Skeletal muscle tissue (tissue), 4 donors: ENCODE results near the gene IL2RA. TPM values are rescaled to one million over a fixed set of nuclear protein-coding genes. Genes with fewer than 3 reads are reported as not detected.

Source experiments
- H3K27ac ChIP-seq: one replicate; pipeline ENCODE4 v1.7.0; 2013; ENCODE audit warnings: mild to moderate bottlenecking, low read depth, low read length, inconsistent platforms
- H3K27me3 ChIP-seq, 3 donors: one replicate each; pipeline ENCODE4 v1.7.0; 2013; ENCODE audit warnings: low read length in 3 of 3; ENCODE audit not compliant: control insufficient read depth in 3 of 3, insufficient read depth in 3 of 3
- H3K36me3 ChIP-seq, 3 donors: one replicate each; pipeline ENCODE4 v1.7.0; 2013; ENCODE audit warnings: low read length in 3 of 3; ENCODE audit not compliant: control insufficient read depth in 3 of 3, insufficient read depth in 3 of 3
- H3K4me1 ChIP-seq, 3 donors: one replicate each; pipeline ENCODE4 v1.7.0; 2013; ENCODE audit warnings: low read length in 3 of 3, mild to moderate bottlenecking in 3 of 3; ENCODE audit not compliant: control insufficient read depth in 3 of 3, insufficient read depth in 3 of 3
- H3K4me3 ChIP-seq, 3 donors: one replicate each; pipeline ENCODE4 v1.7.0; 2013; ENCODE audit warnings: low read length in 3 of 3
- H3K9ac ChIP-seq, 3 donors: one replicate each; pipeline ENCODE4 v1.7.0; 2013; ENCODE audit warnings: low read length in 3 of 3, mild to moderate bottlenecking in 3 of 3, moderate library complexity in 2 of 3, low read depth in 1 of 3
- H3K9me3 ChIP-seq, 3 donors: one replicate each; pipeline ENCODE4 v1.7.0; 2013; ENCODE audit warnings: low read length in 3 of 3; ENCODE audit not compliant: control insufficient read depth in 3 of 3
- total RNA-seq: library from RNA; depleted of rRNA; stranded (reverse); fragments of >200 nt; gene quantifications from one replicate; pipeline ENCODE4 v1.2.3, GENCODE V29; 2014
- donor health status: Osteomylitis.

The IL2RA gene
- total RNA-seq, 1 donor from 2014 or later = not detected

DNA sequence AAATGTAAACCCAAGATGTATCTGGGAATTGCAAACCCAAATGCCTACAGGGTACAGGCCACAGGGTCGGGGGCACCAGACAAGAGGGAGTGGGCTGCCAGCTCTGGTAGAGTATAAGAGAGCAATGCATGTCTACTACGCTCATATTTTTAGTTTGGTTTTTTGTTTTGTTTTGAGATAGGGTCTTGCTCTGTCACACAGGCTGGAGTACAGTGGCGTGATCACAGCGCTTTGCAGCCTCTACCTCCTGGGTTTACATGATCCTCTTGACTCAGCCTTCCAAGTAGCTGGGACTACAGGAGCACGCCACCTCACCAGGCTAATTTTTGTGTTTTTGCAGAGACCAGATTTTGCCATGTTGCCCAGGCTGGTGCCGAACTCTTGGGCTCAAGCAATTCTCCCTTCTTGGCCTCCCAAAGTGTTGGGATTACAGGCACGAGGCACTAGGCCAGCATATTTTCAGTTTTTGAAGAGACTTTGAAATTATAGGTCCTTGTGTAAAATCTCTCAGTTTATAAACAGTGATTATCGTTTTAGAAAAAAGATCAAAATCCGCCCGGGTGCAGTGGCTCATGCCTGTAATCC lies 73.7 kb downstream of the IL2RA start:
- Histone ChIP-seq H3K9ac (no peak overlapping the region), H3K36me3 (no peaks in the 10 kb centered on the region), H3K4me3 (no peak overlapping the region), H3K4me1 (peaks cover 0 to 6% (median 0%) of the 10 kb centered on the region in 3 donors), H3K9me3 (peaks cover 0 to 4% (median 0%) of the 10 kb centered on the region in 3 donors), H3K27ac (no peak overlapping the region), H3K27me3 (no peaks in the 10 kb centered on the region)

DNA sequence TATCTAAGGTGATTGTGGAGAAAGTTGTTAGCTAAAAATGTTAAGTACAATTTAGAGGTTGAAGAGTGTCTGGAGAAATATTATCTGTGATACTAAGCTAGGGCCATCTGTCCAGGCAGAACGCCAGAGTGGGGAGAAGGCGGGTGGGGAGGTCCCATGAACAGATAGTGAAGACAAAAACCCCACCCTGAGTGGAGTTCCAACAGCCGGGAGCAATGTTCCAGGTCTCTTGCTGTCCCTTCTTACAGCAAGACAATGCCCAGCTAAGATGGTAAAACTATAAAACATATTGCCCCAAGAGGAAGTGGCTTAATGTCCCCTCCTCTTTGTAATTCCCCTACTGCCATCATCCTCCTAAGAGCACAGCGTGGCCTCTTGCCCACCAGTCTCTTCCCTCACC lies 74.4 kb downstream of the IL2RA start:
- Histone ChIP-seq H3K4me1 (peaks cover 0 to 6% (median 0%) of the 10 kb centered on the region in 3 donors), H3K9me3 (peaks cover 0 to 4% (median 0%) of the 10 kb centered on the region in 3 donors), H3K9ac (no peak overlapping the region), H3K27ac (no peak overlapping the region), H3K27me3 (no peaks in the 10 kb centered on the region), H3K4me3 (no peak overlapping the region), H3K36me3 (no peaks in the 10 kb centered on the region)

DNA sequence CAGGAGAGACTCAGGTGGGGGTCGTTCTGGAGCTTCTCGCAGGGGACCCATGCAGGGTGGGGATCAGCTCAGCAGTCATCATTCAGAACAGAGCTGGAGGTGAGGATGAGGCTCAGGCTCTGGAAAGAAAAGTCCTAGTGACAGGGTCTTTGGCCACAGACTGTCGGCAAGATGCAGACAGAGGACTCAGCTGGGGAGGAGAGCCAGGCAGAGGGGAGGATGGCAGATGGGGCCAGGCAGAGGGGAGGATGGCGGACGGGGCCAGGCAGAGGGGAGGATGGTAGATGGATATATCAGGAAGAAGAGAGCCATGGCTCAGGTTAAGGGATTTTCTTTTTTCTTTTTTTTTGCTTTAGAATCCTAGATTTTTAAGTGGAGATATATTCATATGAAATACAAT lies 77.1 kb downstream of the IL2RA start:
- Histone ChIP-seq H3K27ac (no peak overlapping the region), H3K4me1 (peaks cover 0 to 6% (median 0%) of the 10 kb centered on the region in 3 donors), H3K9ac (no peak overlapping the region), H3K4me3 (no peak overlapping the region), H3K36me3 (no peaks in the 10 kb centered on the region), H3K27me3 (no peaks in the 10 kb centered on the region), H3K9me3 (peaks cover 0 to 2% (median 0%) of the 10 kb centered on the region in 3 donors)

DNA sequence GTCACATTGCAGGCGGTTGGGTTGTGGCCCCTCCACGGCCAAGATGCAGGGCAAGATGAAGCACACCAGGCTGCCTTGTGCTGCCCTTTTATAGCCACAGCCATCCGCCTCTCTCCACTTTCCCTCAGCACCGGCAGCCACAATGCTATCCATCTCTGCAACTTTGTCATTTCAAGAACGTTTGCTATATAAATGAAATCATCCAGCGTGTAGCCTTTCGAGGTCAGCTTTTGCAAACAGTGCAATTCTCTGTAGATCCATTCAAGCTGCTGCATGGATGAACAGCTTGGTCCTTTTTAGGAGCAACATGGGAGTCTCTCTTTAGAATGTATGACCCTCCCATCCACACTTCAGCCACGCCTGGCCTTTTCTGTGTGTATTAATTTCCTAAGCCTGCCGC lies 78.4 kb downstream of the IL2RA start:
- H3K27me3 ChIP-seq = no peaks in the 10 kb centered on the region
- no peak overlapping the region for H3K9ac ChIP-seq
- peaks cover 0 to 6% (median 0%) of the 10 kb centered on the region in 3 donors for H3K4me1 ChIP-seq
- no peak overlapping the region for H3K4me3 ChIP-seq
- H3K36me3 ChIP-seq = no peaks in the 10 kb centered on the region
- peaks cover 0 to 2% (median 0%) of the 10 kb centered on the region in 3 donors for H3K9me3 ChIP-seq
- H3K27ac ChIP-seq = no peak overlapping the region

DNA sequence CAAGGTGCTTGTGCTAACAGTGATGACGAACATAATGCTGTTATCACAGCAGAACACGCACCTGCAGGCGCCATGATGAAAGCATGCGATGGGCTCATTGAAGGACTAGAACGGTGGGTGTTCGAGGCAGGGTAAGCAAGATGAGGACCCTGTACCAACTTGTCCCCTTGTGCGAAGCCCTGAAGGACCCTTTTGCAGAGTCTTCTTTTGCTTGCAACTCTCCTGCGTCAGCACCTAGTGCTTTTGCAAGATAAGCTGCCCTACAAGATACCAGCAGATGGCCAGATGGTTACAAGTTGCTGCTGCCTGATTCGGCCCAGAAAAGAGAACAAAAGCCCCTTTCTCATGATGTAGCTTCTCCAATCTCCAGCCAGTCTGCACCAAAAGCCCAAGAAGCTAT lies 80.6 kb downstream of the IL2RA start:
- no peaks in the 10 kb centered on the region for H3K36me3 ChIP-seq
- H3K27me3 ChIP-seq = no peaks in the 10 kb centered on the region
- peaks cover 0 to 4% (median 3%) of the 10 kb centered on the region in 3 donors for H3K4me1 ChIP-seq
- peaks cover 0 to 2% (median 0%) of the 10 kb centered on the region in 3 donors for H3K9me3 ChIP-seq
- H3K9ac ChIP-seq = no peak overlapping the region
- H3K27ac ChIP-seq = no peak overlapping the region
- H3K4me3 ChIP-seq = no peak overlapping the region

DNA sequence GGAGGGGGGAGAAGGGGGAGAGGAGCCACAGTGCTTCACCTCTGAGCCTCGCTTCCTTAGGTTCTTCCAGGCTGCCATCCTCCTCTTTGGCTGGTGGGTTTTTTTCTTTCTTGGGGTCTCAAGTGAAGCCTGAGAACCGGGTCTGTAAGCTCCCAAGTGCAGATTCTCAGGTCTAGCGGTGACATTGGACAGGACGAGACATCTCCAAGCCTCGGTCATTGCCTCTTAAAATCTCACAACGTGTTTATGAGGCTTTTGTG lies 84.0 kb downstream of the IL2RA start:
- H3K27ac ChIP-seq = peak overlapping the region; percentile 94
- peak overlapping the region; percentile 77 to 98 (median 97) for H3K4me3 ChIP-seq

DNA sequence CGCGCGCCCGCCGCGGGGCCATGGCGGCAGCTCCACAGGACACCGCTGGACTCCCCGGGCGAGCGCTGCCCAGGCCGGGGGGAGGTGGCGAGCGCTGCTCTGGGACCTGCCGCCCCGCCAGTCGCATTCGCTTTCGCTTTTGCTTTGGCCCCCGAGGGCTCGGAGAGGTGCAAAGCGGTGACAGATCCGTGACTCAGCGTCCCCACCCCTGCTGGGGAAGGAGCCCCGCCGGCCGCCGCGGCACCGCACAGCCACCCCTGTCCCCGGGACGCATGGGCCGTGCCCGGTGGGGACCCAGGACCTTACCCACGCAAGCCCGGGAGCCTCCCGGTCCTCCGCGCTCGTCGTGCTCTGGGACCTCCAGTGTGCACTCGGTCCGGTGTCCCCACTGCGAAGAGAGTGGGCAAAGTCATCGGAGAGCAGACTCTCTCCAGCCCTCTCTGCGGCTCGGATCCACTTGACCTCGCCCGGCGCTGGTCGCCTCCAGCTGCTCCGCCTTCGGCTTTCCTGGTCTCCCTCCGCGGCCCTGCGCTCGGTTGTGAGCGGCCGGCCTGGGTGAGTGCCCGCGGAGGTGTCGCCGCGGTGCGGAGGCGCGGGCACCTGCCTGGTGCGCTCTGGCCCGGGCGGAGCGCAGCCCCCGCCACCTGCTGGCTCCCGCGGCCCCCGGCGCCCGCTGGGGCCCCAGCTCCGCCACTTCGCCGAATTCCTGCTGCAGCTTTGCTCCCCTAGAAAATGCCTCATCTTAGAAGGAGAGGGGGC lies 84.5 kb downstream of the IL2RA start, which contains the start of gene IL15RA:
TSS of gene IL15RA (minus strand) at position 73 of the 759 bp plus-strand sequence. CDS start at position 22, 51 bp downstream.
- no peaks in the 10 kb centered on the region for H3K9me3 ChIP-seq
- peak within 1 kb of the TSS; percentile 83 to 98 (median 97) for H3K4me3 ChIP-seq
- peaks cover 4 to 12% (median 9%) of the 10 kb centered on the region in 3 donors for H3K4me1 ChIP-seq
- no peaks in the 10 kb centered on the region for H3K36me3 ChIP-seq
- H3K27me3 ChIP-seq = no peaks in the 10 kb centered on the region
- H3K27ac ChIP-seq = peak within 1 kb of the TSS; percentile 94
- peak within 1 kb of the TSS; percentile 89 to 98 (median 96) for H3K9ac ChIP-seq

More for the DNA sequence above, 84.0 kb downstream of the IL2RA start:
- Histone ChIP-seq H3K27me3 (no peaks in the 10 kb centered on the region), H3K4me1 (peaks cover 4 to 12% (median 9%) of the 10 kb centered on the region in 3 donors), H3K9ac (peak overlapping the region; percentile 89 to 98 (median 96)), H3K36me3 (no peaks in the 10 kb centered on the region), H3K9me3 (no peaks in the 10 kb centered on the region)

DNA sequence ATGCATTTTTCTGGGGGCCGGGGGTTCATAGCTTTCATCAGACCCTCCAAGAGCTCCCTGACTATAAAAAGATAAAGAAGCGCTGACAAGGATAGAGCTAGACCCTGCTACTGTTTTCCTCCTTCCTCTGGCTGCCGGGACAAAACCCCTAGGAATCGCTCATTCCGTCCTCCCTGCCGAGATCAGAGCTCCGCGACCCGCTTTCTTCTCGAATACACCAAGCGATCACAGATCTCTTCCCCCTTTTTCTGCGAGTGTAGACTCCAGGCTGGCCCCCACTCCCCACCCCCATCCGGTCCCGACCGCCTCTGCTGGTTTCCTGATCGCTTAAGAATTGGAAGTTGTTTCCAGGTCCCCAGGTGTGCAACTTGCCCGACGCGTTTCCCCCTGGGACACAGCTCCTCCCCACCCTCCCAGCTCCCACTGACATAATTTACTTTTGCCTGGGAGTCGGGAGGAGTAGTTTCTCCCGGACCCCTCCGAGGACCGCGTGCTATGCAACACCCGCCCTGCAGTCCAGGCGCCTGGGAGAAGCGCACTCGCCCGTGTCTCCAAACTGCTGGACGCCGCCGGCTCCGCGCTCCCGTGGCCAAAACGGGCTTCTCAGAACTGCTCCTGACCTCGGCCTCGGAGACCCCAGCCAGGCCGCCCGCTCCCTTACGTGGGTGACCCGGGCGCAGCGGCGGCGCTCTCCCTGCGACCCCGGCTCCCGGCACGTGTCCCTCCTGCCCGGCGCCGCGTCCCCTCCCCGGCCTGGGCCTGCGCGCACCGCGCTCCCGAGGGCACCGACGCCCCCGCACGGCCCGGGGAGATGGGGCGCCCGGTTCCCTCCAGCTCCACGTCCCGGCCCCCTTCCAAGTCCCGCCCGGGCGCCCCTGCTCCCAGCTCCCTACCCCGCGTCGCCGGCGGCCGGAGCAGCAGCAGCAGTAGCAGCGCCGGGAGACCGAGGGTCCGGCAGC lies 85.4 kb downstream of the IL2RA start:
- Histone ChIP-seq H3K27ac (peak overlapping the region; percentile 94), H3K9me3 (no peaks in the 10 kb centered on the region), H3K36me3 (no peaks in the 10 kb centered on the region), H3K4me3 (peak overlapping the region; percentile 83 to 98 (median 97)), H3K27me3 (no peaks in the 10 kb centered on the region), H3K4me1 (peaks cover 4 to 15% (median 9%) of the 10 kb centered on the region in 3 donors), H3K9ac (peak overlapping the region; percentile 89 to 98 (median 96))

DNA sequence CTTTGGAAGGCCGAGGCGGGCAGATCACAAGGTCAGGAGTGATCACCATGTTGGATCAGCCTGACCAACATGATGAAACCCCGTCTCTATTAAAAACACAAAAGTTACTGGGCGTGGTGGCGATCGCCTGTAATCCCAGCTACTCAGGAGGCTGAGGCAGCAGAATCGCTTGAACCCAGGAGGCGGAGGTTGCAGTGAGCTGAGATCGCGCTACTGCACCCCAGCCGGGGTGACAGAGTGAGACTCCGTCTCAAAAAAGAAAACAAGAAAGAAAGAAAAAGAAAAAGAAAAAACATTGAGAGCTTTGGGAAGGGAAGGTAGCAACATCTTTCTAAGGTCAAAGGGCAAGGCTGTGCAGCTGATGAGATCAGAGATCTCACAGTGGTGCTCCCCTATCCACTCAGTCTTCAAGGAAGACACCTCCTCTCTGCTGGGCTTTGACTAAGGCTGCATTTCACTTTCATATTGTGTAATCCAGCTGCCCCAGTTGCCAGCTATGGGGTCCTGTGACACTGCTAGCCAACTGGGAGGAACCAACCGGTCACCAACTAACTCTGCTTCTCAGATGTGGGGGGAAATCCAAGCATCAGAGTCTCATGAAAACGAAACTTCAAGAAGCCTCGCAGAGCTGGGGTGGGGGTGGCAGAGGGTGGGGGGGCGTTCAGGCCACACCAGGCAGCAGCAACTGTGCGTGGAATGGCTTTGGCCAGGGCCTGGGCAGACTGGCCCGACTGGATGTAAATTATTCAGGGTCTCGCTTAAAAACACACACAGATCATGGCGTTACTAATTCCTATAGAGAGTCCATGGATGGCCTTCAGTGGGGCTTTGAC lies 86.3 kb downstream of the IL2RA start:
- Histone ChIP-seq H3K4me1 (peaks cover 8 to 22% (median 9%) of the 10 kb centered on the region in 3 donors), H3K4me3 (peak overlapping the region; percentile 83 to 98 (median 97)), H3K9me3 (no peaks in the 10 kb centered on the region), H3K9ac (peak overlapping the region; percentile 89 to 98 (median 96)), H3K27me3 (no peaks in the 10 kb centered on the region), H3K36me3 (no peaks in the 10 kb centered on the region), H3K27ac (peak overlapping the region; percentile 94)
